ENCODE data around the gene ITGA2B.

DNA sequence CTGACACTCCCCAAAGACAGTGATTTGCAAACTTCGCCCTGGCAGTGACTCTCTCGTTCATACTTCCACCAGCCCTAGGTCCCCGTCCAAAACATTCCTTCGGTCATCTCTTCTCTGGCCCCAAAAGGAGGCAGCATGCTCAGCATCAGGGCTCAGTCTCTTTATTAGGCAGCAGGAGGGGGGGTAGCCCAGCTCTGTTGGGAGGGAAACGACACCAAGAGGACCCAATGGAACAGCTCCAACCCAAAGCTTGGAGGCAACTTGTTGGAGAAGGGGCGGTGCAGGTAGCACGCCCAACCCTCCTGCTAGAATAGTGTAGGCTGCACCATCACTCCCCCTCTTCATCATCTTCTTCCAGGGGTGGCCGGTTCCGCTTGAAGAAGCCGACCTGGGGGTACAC is 17.4 kb downstream of the ITGA2B start:
- TF ChIP-seq, protein P1, sequence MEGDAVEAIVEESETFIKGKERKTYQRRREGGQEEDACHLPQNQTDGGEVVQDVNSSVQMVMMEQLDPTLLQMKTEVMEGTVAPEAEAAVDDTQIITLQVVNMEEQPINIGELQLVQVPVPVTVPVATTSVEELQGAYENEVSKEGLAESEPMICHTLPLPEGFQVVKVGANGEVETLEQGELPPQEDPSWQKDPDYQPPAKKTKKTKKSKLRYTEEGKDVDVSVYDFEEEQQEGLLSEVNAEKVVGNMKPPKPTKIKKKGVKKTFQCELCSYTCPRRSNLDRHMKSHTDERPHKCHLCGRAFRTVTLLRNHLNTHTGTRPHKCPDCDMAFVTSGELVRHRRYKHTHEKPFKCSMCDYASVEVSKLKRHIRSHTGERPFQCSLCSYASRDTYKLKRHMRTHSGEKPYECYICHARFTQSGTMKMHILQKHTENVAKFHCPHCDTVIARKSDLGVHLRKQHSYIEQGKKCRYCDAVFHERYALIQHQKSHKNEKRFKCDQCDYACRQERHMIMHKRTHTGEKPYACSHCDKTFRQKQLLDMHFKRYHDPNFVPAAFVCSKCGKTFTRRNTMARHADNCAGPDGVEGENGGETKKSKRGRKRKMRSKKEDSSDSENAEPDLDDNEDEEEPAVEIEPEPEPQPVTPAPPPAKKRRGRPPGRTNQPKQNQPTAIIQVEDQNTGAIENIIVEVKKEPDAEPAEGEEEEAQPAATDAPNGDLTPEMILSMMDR (IDR thresholded peaks at IDR 0.05): no peak
- TF ChIP-seq POLR2A (IDR thresholded peaks at IDR 0.05): no peak
- TF ChIP-seq EP300 (IDR thresholded peaks at IDR 0.05; ENCODE audit: low read depth): no peak
